Hematopoietic multipotent progenitor cell treated with erythropoietin and hydrocortisone succinate and interleukin-3 and kit ligand, for 15 days (in vitro differentiated cells): ENCODE results near the gene KLHL30.
A peak's percentile ranks its signal among the peaks of the same experiment; 100 is the strongest.

Source experiments
- DNase-seq: peaks from one replicate; pipeline ENCODE4 v3.0.0-alpha.2; 2015; ENCODE audit warnings: low spot score

KLHL30 gene, protein sequence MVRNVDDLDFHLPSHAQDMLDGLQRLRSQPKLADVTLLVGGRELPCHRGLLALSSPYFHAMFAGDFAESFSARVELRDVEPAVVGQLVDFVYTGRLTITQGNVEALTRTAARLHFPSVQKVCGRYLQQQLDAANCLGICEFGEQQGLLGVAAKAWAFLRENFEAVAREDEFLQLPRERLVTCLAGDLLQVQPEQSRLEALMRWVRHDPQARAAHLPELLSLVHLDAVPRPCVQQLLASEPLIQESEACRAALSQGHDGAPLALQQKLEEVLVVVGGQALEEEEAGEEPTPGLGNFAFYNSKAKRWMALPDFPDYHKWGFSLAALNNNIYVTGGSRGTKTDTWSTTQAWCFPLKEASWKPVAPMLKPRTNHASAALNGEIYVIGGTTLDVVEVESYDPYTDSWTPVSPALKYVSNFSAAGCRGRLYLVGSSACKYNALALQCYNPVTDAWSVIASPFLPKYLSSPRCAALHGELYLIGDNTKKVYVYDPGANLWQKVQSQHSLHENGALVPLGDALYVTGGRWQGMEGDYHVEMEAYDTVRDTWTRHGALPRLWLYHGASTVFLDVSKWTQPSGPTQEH

DNA sequence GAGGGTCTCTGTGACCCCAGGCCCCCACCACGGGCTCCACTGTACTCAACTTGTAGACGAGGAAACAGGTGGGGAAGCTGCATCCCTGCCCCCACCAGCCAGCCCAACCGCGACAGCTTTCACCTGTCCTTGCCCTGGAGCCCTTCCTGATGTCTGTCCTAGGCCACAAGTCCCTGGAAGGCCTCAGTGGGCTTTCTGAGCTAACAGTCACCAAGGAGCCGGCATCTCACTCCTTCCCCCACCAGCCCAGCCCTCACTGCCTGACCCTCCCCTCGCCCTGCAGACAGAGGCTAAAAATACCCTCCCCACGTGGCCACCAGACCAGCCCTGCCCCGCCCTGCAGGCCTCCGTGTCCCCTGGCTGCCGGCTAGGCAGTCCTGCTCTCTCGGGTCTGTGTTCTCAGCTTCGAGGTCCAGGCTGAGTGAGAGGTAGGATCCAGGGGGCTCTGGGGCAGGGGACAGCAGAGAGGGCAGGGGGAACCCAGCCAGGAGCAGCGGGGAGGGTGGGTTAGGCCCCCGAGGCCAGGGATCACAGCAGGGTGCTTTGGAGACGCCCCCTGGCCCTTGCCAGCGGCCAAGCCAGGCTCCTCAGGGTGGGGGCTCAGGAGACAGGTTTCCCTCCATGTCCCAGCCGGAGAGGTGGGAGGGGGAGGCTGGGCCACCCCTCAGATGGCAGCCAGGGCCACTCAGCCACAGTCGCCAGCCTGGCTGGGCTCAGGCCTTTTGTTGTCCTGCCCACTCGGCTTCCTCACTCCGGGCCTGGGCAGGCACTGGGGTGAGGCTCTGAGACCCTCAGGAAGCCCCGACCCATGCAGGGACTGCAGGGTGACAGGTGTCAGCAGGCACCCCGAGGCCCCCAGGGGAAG is at the start of gene KLHL30:
TSS of gene KLHL30 (plus strand) at position 338 of the 865 bp plus-strand sequence. CDS start 2,087 bp downstream, outside the sequence.
- no peak for DNase-seq

DNA sequence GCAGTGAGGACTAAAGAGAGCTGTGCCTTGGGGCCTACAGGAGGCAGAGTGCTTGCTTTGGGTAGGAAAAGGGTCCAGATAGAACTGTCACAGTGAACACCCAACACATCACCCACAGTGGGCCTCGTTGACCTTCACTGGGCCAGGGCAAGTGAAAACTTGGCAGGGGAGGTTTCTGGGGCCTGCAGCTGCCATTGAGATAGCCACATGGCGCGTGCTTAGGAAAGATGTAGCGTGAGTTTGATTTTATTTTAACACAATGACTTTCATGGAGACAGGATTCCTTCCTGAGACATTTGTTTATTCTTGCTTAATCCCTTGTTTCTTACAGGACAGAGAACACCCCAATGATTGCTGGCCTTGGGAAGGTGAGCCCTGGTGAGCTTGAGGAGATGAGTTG is 47.6 kb upstream of the KLHL30 start:
- no peak for DNase-seq

DNA sequence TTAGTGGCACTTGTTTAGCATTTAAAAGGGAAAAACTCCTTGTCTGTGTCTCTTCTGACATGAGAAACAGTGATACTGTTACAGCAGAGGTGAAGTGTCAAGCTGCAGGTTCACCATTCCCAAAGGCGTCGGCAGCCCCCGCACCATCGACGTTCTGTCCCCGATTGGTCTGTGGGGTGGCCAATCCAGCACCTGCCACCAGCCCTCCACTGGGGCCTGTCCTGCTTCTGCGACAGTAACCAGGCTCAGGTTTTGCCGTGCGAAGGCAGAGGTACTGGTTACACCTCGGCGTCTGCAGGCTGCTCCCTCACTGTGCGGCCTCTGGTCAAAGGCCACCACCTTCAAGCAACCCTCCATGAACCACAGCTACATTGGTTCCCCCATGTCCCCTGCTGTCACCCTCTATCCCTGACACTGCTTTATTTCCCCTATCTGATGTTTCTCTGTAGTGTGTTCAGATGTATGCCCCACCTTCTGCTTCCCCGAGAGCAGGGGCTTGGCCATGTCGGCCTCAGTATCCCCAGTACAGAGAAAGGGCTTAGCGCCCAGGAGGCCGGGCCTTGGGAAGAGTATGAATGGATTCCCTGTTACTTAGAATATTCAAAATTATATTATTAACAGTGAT is 46.9 kb upstream of the KLHL30 start:
- no peak for DNase-seq

DNA sequence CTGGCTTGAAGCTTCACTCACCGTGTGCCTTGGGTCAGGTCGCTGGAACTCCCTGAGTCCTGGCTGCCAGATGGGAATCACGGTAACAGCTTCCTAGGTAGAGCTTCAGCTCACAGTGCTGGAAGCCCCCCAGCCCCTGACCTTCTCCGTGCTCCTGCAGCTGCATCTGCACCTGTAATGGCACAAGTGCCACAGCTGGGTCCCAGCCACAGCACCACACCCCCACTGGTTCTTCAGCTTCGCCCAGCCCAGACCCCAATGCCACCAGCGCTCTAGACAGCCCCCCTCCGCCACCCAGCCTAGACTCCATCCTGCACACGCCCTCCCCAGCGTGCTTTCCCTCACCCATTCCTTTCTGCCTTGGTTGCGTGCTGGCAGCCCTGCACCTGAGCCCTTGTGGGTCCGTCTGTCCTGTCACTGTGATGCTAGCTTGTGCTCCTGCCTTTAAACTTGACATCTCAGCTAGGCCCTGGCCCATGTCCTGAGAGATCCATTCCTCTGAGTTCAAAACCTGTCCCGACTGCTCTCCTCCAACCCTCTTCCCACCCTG is 45.9 kb upstream of the KLHL30 start:
- no peak for DNase-seq

DNA sequence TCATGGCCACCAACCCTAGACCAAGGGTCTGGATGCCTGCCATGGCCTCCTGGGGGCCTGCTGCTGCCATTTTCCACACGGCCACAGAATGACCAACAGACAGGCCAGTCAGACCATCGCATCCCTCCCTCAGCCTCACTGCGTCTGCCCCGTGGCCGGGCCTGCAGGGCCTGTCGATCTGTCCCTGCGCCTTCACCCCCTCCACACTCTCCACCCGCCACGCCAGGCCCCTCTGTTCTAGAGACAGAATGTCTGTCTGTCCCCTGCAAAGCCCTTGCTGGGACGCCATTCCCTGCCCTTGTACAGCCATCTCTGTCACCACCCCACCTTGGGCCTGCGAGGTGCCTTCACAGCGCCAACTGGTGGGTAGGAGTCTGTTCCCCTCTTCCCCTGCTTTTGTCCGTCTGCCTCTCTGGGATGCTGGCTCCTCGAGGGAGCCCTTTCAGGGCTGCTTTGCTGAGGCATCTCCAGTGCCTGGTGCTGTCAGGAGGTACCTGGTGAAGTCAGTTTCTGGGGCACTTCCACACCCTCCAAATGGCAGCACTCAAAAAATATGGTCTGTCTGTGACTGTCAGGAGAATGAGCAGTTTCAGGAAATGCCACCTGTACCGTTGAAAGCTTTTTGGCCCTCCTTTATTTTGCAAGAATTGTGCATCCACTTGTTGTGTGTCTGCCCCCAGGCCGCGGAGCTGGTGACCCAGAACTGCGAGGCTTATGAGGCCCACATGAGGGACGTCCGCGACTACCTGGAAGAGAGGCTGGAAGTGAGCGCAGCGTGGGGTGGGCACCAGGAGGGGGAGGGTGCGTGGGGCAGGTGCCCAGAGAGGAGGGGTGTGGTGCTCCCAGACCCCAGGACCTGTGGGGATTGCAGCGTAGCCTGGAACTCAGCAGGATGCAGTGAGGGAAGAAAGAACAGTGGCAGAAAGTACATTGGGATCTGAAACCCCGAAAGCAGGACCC is 45.0 kb upstream of the KLHL30 start:
- no peak for DNase-seq

DNA sequence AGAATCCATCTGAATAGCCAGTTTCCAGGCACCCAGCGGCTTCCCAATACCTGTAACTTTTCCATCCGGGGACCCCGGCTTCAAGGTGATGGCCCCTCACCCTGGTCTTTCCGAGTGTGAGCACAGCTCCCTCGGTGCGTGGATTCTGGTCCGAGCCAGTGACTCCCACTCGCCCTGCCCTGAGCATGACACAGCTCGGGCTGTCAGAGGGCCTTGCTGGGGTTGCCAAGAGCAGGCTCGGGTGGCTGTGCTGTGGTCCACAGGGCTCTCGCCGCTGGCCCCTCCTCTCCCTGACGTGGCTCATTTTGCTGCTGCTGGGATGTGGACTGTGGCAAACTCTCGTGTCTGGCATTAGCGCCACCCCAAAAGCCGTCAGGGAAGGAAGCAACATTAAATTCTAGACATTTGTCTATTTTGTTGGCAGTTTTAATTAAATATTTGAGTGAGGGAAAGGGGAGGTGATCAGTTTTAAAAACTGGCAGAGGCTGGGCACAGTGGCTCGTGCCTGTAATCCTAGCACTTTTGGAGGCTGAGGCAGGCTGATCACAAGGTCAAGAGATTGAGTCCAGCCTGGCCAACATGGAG is 43.9 kb upstream of the KLHL30 start:
- DNase-seq = no peak

DNA sequence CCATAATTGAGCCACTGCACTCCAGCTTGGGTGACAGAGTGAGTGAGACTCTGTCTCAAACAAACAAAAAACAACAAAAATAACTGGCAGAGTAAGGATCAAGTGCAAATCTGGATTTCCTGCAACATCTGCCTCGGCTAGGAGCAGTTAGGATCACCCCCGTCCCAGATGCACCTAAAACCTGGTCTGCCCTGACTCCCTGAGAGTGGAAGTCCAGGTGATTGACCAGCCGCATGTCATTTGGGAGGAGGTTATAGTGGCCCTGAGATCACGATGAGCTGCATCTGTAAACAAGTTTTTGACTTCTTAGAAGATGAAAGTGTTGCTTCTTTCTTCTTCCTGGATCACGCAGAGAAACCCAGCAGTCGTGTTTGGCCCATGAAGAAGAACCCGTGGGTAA is 43.3 kb upstream of the KLHL30 start:
- DNase-seq = no peak

DNA sequence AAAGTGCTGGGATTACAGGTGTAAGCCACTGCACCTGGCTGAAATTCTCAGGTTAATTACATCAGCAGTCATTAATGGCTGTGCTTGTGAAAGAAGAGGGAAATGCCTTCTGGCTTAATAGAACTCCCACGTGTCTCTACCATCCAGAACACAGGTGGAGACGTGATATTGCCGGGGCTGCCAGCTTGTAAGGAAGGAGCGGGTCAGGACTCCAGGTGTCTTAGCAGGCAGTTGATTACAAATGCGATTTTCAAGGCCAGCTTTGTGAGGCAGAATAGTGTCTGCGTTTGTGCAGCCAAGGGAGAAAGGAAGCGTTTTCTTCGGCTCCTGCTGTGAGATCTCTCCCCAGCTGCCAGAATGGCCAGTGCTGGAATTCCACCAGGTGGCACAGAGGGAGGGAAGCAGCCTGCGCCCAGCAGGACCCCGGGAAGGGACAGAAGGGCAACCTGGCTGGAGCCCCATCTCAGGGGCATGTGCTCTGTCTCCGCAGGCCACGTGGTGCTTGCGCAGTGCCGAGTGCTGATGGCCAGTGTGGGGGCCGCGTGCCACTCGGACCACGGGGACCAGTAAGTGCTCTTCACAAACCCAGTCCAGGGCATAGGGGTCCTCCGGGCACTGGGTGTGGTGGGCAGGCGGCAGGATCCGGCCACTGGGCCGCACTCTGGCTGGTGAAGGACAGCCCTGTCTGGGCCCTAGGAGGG is 42.0 kb upstream of the KLHL30 start:
- no peak for DNase-seq

DNA sequence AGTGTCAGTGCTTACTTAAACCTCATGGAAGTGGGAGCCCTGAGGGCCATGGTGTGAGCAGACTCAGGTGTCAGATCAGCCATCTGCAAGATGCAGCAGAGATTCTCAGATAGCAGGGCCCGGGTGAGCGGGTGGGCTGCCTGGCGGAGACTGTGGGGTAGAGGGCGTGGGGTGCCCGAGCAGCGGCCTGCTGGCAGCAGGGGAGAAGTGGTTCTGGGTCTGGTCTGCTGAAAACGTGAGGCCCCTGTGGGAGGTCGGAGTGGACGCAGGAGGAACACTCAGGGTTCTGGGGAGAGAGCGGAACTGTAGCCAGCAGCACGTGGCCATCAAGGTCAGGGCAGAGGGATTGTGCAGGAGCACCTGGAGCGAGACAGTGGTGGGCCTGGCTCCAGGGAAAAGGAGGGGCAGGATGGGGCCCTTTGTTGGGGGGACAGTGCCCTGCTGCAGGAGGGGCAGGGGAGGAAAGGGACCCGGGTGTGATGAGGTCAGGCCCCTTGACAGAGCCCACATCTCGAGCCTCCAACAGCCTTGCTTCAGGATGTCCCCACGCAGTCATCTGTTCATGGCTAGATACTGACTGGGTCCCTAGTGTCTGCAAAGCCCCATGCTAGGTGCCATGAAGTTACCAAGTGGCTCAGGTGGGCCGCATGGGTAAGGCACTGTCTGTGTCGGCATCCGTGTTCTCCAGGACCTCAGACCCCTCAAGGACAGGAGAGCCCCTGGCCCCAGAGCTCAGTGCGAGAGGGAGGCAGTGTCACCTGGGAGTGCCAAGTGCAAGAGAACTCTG is 41.1 kb upstream of the KLHL30 start:
- no peak for DNase-seq

DNA sequence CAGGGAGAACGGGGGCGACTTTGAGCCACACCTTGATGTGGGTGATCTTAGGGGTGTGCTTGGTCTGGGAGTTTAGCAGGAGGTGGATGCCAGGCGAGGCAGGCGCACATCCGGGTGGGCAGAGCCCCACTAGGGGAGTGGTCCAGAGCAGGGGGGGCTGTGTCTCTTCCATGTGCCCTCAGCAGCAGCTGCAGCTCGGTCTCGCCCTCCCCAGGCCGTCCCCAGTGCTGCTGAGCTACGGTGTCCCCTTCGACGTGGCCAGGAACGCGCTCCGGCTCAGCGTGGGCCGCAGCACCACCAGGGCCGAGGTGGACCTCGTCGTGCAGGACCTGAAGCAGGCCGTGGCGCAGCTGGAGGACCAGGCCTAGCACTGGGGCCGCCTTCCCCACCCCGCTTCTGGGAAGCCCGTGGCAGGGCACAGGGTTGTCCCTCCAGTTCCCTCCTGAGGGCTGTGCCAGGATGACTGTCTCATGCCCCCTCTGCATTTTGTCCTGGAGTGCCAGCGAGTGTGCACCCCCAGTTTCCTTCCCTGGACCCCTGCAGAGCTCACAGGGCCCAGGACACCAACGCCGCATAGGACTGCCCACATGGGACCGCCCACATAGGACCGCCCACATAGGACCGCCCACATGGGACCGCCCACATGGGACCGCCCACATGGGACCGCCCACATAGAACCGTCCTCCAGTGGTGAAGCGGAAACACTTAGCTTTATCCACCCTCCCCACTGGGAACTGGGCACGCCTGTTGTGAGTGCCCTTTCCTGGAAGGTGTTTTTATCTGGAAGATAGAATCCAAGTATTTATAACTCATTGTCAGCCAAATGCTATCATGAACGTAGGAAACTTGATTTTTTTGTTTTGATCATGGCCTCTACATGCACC is 40.2 kb upstream of the KLHL30 start:
- DNase-seq = peak; percentile 91

DNA sequence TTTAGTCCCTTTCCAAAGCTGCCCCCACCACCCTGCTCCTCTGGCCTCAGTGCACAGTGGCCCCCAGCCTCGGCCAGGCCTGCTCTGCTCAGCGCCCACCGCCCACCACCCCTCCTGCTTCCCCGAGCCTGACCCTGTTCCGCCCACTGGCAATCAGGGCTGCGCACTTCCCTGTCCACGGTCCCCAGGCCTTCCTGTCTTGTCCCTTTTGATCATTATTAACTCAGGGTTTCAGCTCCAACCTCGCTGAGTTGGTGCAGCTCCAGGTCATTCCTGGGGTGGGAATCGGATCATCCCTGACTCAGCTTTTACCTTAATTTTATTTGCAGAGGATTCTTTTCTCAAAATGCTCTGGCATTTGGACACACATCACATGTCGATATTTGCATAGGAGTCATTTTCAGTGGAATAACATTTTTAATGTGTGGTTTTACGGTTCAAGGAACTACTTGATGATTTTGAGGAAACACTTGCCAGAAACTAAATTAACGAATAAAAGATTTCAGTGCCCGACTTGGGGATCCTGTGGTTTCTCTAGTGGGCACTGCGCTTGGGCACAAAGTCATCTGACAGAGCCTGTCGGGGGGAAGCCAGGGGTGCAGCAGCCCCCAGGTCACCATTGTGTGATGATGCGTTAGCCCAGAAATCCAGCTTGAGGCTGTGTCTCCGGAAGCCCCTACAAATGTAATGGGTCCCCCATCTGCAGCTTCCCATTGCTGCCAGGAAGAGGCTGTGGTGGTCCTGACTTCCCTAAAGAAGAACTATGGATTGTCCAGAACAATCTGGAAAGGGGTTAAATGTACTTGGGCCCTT is 39.4 kb upstream of the KLHL30 start:
- DNase-seq = no peak

DNA sequence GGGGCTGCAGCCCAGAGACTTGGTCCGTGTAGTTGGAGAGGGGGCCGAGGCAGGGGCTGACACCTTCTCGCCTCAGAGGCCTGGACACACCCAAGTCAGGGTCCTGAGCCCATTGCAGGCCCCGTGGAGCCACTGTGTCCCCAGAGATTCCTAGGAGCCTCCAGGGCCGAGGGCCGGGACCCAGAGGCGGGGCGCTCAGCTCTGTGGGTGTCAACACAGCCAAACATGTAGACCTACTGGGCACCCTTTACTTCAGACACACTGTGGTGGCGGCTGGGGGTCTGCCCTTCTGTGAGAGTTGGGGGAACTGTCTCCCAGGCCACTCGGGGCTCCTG is 38.8 kb upstream of the KLHL30 start:
- DNase-seq = no peak

DNA sequence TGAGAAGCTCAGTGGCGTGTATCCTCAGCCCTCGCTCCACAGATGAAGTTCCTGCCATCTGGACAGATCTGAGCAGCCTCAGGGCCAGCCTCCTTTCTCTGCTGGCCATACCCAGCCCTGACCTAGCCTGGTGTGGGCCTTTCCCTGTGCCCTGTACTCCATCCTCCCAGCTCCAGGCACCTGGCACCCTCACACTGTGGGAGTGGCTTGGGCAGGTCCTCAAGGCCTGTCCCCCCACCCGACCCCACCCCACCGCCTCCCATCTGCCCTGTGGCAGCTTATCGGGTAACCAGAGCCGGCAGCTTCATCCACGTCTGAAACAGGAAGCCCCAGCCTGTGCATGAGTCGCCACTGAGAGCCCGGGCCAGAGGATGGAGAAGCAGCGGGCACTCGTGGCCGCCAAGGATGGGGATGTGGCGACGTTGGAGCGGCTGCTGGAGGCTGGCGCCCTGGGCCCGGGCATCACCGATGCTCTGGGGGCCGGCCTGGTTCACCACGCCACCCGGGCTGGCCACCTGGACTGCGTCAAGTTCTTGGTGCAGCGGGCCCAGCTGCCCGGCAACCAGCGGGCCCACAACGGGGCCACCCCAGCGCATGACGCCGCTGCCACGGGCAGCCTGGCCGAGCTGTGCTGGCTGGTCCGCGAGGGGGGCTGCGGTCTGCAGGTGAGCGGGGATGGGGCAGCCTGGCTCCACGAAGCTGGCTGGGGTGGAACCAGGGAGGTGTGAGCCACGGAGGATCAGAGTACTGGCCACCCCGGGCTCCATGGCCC is 38.2 kb upstream of the KLHL30 start, which contains the start of gene ESPNL:
TSS of gene ESPNL (plus strand) at position 292 of the 772 bp plus-strand sequence. CDS start at position 372, 80 bp downstream.
- DNase-seq = peak; percentile 39

DNA sequence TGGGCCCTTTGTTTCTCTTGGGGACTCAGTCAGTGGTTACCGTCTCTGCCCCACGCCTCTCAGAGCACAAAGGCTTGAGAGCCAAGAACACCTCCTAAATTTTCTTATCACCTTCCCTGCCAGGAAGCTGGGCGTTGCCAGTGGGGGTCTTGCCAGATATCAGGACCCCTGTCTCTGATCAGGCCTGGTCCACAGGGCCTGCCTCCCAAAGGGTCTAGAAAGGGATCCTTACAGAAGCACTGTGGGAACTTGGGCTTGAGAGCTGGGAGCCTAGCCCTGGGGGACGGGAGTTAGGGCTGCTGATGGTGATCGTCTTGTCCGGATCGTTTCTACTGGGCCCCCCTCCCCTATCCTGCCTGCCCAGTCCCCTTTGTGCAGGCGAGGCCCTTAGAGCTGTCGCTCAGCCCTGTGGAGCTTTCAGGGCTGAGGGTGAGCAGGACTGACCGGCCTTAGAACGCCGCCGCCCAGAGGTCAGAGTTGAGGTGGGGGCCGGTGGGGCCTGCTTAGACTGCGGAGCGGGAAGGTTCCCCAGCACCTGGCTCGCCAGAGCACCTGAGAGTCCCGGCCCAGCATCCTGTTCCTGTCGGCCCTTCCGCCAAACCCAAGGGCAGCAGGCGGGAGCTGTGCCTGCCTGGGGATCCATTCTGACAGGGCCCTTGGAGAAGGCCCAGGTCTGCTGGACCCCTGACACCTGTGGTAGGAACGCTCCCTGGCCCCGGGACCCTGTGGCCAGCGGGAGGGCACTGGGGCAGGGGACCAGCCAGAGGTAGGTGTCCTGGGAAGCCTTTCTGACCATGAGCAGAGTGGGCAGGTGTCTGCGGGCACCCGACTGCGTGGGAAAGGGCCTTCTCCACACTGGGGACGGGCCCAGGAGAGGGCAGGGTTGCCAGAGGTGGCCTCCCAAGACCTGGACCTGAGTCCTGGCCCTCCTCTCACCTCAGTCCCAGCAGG is 37.4 kb upstream of the KLHL30 start:
- DNase-seq = no peak
